ENCODE results near the gene ICA1.
"Not testable (repeated sequence)": the region's sequence is repeated elsewhere in the genome, so short reads cannot be mapped to it uniquely, and the experiment has no call there.

ICA1 gene

GRCh38 chr7:8263048-8263447 lies 1.1 kb upstream of the ICA1 start:
- DNase-seq: no peak

- peak in 42 of 58 donors; percentile 2 to 57 (median 26) for DNase-seq
Observed at GRCh38 chr7:8260871-8261694, 884 bp downstream of the ICA1 start.

- DNase-seq: no peak
Observed at GRCh38 chr7:8259586-8260222, 2.3 kb downstream of the ICA1 start.

DNA sequence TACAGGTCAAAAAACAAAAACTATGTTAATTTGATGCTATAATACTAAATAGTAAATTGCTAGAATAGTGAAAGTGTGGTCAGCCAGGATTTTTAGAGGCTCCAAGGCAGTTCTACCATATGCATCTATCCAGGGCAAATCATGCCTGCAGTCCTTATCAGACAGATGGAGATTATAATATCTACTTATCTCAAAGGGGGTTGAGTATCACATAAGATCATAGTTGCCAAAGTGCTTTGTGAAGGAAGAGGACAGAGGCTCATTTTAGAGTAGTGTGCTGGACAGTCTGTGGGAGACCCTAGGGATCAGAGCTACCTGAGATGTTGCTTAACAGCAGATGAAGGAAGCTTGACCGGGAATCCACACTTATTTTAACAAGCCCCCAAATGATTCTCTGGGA lies 3.2 kb downstream of the ICA1 start:
- DNase-seq: no peak

- DNase-seq: no peak
Observed at GRCh38 chr7:8258166-8258565, 3.8 kb downstream of the ICA1 start.

DNA sequence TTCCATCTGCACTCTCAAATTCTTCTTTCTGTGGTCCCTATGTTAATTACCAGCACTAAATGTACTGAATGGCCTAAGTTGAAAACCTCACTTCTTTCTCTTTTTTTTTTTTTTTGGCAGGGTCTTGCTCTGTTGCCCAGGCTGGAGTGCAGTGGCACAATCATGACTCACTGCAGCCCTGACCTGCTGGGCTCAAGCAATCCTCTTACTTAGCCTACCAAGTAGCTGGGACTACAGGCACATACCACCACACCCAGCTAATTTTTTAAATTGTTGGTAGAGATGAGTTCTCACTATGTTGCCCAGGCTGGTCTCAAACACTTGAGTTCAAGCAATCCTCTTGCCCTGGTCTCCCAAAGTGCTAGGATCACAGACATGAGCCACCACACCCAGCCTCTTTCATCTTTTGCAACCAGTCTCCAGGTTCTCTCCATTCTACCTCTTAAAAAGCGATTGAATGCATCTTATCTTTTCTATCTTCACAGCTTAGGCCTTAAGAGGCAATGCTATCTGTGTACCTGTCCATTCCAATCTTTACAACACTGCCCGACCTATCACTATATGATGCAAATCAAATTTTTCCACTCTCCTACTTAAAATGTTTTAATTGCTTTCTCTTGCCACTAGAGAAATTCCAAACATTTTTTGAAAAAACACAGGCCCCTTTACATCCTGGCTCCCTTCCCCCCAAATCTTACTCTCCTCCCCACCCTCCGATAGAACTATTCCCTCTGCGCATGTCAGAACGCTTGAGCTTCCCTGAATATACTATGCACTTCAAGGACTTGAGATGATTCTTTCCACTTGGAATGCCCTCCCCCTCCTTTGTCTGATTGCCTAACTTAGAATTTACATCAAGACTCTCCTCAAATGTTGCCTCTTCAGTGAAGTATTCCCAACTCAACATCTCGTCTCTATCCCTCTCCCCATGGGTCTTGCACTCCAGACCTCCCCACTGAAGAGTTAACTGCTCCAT lies 6.0 kb downstream of the ICA1 start:
- no peak for DNase-seq

GRCh38 chr7:8254667-8255066 lies 7.3 kb downstream of the ICA1 start:
- DNase-seq: no peak

DNA sequence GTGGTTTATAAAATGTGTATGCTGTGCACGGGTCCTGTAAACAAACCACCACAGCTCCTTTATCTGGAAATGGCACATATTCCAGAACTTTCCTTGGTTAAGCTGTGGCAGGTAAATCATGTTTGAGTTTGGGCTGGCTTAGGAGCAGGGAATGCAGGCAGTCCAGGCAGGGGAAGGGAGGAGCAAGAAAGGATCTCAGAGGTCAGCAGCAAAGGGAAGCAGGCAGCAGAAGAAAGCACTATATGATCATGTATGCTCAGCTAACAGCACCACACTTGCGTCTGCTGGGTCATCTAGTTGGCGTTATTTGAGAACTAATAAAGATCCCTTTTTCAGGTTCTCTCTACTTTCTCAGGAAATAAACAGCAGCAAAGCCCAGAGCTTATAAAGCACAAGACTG lies 7.8 kb downstream of the ICA1 start:
- DNase-seq: no peak

- DNase-seq: no peak
Observed at GRCh38 chr7:8251195-8251594, 10.8 kb downstream of the ICA1 start.

GRCh38 chr7:8250547-8250946 lies 11.4 kb downstream of the ICA1 start:
- DNase-seq: no peak

DNA sequence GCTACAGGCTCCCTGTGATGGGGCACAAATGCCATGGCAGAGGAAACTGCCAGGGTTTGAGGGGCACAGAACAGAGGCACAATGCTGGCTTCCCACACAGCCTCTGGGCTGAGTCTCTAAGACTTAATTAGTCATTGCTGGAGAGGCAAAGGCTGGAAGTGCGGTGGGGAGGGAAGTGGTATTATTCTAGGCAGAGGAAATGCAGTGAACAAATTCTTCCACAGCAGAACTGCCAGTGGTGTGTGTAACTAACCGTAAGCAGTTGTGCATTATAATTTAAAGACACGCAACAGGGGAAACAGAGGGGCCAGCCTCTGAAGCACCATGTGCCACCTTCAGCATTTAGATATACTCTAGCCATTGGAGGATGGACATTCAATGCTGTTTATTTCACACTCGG lies 12.8 kb downstream of the ICA1 start:
- DNase-seq: no peak

GRCh38 chr7:8246020-8246419 lies 15.9 kb downstream of the ICA1 start:
- DNase-seq: no peak

DNA sequence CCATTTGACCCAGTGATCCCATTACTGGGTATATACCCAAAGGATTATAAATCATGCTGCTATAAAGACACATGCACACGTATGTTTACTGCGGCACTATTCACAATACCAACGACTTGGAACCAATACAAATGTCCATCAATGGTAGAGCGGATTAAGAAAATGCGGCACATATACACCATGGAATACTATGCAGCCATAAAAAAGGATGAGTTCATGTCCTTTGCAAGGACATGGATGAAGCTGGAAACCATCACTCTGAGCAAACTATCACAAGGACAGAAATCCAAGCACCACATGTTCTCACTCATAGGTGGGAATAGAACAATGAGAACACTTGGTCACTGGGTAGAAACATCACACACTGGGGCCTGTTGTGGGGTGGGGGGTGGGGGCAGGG lies 16.9 kb downstream of the ICA1 start:
- DNase-seq: not testable (repeated sequence)

- DNase-seq: not testable (repeated sequence)
Observed at GRCh38 chr7:8243059-8243458, 18.9 kb downstream of the ICA1 start.

- not testable (repeated sequence) for DNase-seq
Observed at GRCh38 chr7:8239702-8240362, 22.1 kb downstream of the ICA1 start.

GRCh38 chr7:8236780-8237407 lies 25.1 kb downstream of the ICA1 start:
- peak in 12 of 58 donors; percentile 7 to 39 (median 17) for DNase-seq

- no peak for DNase-seq
Observed at GRCh38 chr7:8232999-8233847, 28.7 kb downstream of the ICA1 start.

DNA sequence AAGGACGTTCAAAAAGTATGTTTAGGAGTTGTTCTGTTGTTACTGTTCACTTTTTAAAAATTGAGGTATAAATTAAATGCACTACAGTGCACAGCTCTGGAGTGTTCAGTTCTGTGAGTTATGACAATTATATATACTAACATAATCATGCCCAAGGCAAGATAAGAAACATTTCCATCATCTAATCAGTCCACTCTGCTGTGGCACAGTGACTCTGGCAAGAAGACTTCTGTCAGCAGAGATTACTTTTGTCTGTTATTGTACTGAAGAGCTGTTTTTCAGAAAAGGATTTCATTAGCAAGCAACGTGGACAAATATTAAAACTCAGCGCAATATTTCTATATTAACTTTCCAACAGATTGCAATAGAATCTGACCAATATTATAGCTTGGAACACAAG lies 32.0 kb downstream of the ICA1 start:
- DNase-seq: no peak

GRCh38 chr7:8228766-8229674 lies 32.9 kb downstream of the ICA1 start:
- no peak for DNase-seq
